GM18870 (cell line): ENCODE data around the gene DCLK1.

ENCODE experiments used
- ATAC-seq: cut with Tn5 transposase; IDR thresholded peaks from one replicate; pipeline ENCODE4 v1.9.1; 2021; ENCODE audit warnings: moderate library complexity; ENCODE audit not compliant: unreplicated experiment

The DCLK1 gene

GRCh38 chr13:36131222-36131930 is at the start of gene DCLK1:
TSS of gene DCLK1 (minus strand) at chr13:36131382.
- no peak for ATAC-seq

GRCh38 chr13:36175621-36176020 is 44.4 kb upstream of the DCLK1 start:
- no peak for ATAC-seq

GRCh38 chr13:36174923-36175322 is 43.7 kb upstream of the DCLK1 start:
- ATAC-seq: no peak

GRCh38 chr13:36173571-36174322 is 42.6 kb upstream of the DCLK1 start:
- ATAC-seq: no peak

- no peak for ATAC-seq
Observed at GRCh38 chr13:36166046-36166445, 34.9 kb upstream of the DCLK1 start.

- no peak for ATAC-seq
Observed at GRCh38 chr13:36163809-36164308, 32.7 kb upstream of the DCLK1 start.

- no peak for ATAC-seq
Observed at GRCh38 chr13:36163286-36163685, 32.1 kb upstream of the DCLK1 start.

- no peak for ATAC-seq
Observed at GRCh38 chr13:36160297-36160696, 29.1 kb upstream of the DCLK1 start.

- ATAC-seq: no peak
Observed at GRCh38 chr13:36158611-36159010, 27.4 kb upstream of the DCLK1 start.

GRCh38 chr13:36157480-36157879 is 26.3 kb upstream of the DCLK1 start:
- no peak for ATAC-seq

- ATAC-seq: no peak
Observed at GRCh38 chr13:36154567-36155291, 23.5 kb upstream of the DCLK1 start.

GRCh38 chr13:36151591-36151990 is 20.4 kb upstream of the DCLK1 start:
- ATAC-seq: no peak

GRCh38 chr13:36148446-36148845 is 17.3 kb upstream of the DCLK1 start:
- no peak for ATAC-seq

- ATAC-seq: no peak
Observed at GRCh38 chr13:36147330-36147729, 16.1 kb upstream of the DCLK1 start.

- no peak for ATAC-seq
Observed at GRCh38 chr13:36146511-36147269, 15.5 kb upstream of the DCLK1 start.

GRCh38 chr13:36143738-36144137 is 12.6 kb upstream of the DCLK1 start:
- no peak for ATAC-seq

- no peak for ATAC-seq
Observed at GRCh38 chr13:36142735-36143134, 11.6 kb upstream of the DCLK1 start.

GRCh38 chr13:36135876-36136275 is 4.7 kb upstream of the DCLK1 start:
- no peak for ATAC-seq

- ATAC-seq: no peak
Observed at GRCh38 chr13:36134632-36135031, 3.5 kb upstream of the DCLK1 start.

- ATAC-seq: no peak
Observed at GRCh38 chr13:36133950-36134626, 2.9 kb upstream of the DCLK1 start.
